ENCODE data around the gene OR5H6. TPM values are rescaled to one million over a fixed set of nuclear protein-coding genes. Genes with fewer than 3 reads are reported as not detected.

OR5H6 gene
- total RNA-seq (ENCODE audit: low replicate concordance) = not detected in 2 replicates

DNA sequence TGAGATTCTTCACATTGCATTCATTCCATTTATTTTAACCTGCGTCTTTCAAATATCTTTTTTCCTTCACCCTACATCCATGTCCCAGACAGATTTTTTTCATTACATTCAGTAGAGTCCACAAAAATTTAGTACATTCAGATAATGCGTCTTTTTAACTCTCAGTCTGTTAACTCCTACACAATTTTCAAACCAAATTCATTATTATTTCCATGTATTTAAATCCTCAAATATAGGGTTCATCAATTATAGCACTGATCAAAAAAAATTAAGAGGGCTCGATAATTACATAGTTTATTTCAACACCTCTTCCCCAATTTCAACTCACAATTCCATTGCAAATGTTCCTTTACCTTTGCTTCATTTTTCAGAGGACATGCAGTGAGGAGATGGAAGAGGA is at the start of gene OR5H6:
TSS of gene OR5H6 (plus strand) at position 301 of the 400 bp plus-strand sequence. CDS start at position 390, 89 bp downstream.

GRCh38 chr3:98282205-98282604 is 18.2 kb downstream of the OR5H6 start, which contains the start of gene OR5H2:
Gene OR5H2, plus strand, starts transcription at chr3:98282505. Its CDS starts 398 bp downstream, at chr3:98282903.

Other genes with a start within 250 kb of the OR5H6 start
- gene GABRR3, start 228.9 kb upstream of the OR5H6 start, total RNA-seq (ENCODE audit: low replicate concordance) = not detected in 2 replicates
- not detected in 2 replicates for gene OR5AC2, start 177.1 kb upstream of the OR5H6 start, total RNA-seq (ENCODE audit: low replicate concordance)
- not detected in 2 replicates for gene OR5H1, start 133.5 kb upstream of the OR5H6 start, total RNA-seq (ENCODE audit: low replicate concordance)
- gene OR5H14, start 116.8 kb upstream of the OR5H6 start, total RNA-seq (ENCODE audit: low replicate concordance) = not detected in 2 replicates
- gene OR5H15, start 97.5 kb upstream of the OR5H6 start, total RNA-seq (ENCODE audit: low replicate concordance) = not detected in 2 replicates
- gene OR5H2, start 18.3 kb downstream of the OR5H6 start, total RNA-seq (ENCODE audit: low replicate concordance) = not detected in 2 replicates
- gene OR5K4, start 89.6 kb downstream of the OR5H6 start, total RNA-seq (ENCODE audit: low replicate concordance) = not detected in 2 replicates
- gene OR5K3, start 126.4 kb downstream of the OR5H6 start, total RNA-seq (ENCODE audit: low replicate concordance) = not detected in 2 replicates
- not detected in 2 replicates for gene OR5K1, start 199.0 kb downstream of the OR5H6 start, total RNA-seq (ENCODE audit: low replicate concordance)
- not detected in 2 replicates for gene OR5K2, start 233.4 kb downstream of the OR5H6 start, total RNA-seq (ENCODE audit: low replicate concordance)